GM12801 (cell line): ENCODE results near the gene HRH3.

Experiments used
- CTCF ChIP-seq: IDR thresholded peaks from one replicate; pipeline ENCODE4 v1.5.1; 2011; ENCODE audit warnings: control low read depth; ENCODE audit not compliant: insufficient read length; ENCODE audit errors: extremely low read depth

The HRH3 gene

GRCh38 chr20:62243906-62244515 is 23.9 kb upstream of the HRH3 start:
- TF ChIP-seq CTCF = no peak

- no peak for TF ChIP-seq CTCF
Observed at GRCh38 chr20:62243106-62243505, 23.0 kb upstream of the HRH3 start.

- no peak for TF ChIP-seq CTCF
Observed at GRCh38 chr20:62242176-62242575, 22.1 kb upstream of the HRH3 start.

DNA sequence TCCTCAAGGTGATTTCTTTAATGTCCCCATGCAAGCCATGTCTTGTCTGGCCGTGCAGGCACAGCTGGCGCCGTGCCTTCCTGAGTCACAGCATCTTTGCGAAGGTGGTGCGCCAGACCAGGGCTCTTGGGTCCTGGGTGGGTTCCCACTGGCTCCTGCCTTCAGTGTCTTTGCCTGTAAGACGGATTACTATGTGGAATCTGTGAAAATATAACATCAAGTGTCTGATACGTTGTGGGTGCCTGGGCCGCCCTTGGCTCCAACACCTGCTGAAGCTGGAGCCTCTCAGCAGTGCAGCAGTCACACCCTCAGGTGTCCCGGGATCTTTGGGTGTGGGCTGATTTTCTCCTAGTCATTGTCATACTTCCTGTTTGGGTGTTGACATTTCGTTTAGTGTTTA is 21.4 kb upstream of the HRH3 start:
- TF ChIP-seq CTCF = no peak

DNA sequence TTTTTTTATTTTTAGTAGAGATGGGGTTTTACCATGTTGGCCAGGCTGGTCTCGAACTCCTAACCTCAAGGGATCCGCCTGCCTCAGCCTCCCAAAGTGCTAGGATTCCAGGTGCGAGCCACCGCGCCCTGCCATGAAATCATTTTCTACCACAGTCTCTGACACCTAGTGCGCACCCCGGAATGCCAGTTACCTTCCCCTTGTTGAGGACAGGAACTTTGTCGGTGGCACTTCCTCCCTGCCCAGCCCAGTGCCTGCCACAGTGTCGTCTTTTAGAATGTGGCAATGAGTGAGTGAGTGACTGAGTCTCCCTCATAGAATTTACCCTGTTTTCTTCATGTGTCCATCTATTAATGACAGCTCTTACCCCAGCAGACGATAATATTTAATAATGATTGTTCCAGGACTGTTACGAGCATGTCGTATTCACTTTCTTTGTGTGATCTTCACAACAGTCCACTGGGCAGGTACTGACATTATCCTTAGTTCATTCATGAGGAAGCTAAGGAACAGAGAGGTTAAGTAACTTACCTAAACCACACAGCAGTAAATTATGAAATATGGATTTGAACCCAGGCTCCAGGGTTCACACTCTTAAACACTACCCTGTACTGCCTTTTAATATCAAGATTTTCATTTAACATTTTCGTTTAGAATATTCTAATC is 20.1 kb upstream of the HRH3 start:
- no peak for TF ChIP-seq CTCF

DNA sequence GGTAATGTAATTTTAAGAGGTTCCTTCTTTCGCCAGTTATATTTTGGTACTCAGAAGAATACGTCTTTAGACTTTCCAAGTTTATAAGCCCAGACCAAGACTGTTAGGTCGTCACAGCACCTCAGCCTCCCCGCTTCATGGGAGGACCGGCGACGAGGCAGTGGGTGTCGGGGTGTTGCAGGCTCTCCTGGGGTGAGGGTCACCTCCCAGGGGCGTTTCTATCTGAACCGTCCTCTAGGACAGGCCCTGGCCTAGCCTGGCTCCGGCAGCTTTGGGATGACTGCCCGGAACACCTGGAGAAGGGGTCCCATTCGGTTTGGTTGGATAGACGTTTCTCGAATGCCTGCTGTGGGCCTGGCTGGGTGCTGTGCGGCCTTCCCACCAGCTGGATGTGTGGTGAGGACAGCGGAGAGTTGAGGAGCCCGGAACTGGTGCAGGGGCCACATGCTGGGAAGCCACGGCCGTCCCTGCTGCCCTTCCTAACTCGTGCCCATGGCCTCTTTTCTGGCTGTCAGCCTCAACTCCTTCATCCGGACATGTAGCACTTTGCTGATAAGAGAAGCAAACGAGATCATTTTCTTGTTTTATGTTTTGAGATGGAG is 19.3 kb upstream of the HRH3 start:
- TF ChIP-seq CTCF = no peak

- no peak for TF ChIP-seq CTCF
Observed at GRCh38 chr20:62238569-62239277, 18.6 kb upstream of the HRH3 start.
